ENCODE measurements around the gene RBM44. TPM values are rescaled to one million over a fixed set of nuclear protein-coding genes. Genes with fewer than 3 reads are reported as not detected.
"Not testable (repeated sequence)": the region's sequence is repeated elsewhere in the genome, so short reads cannot be mapped to it uniquely, and the experiment has no call there.

RBM44 gene
- total RNA-seq, 1 donor from 2014 or later = 1.3 TPM

DNA sequence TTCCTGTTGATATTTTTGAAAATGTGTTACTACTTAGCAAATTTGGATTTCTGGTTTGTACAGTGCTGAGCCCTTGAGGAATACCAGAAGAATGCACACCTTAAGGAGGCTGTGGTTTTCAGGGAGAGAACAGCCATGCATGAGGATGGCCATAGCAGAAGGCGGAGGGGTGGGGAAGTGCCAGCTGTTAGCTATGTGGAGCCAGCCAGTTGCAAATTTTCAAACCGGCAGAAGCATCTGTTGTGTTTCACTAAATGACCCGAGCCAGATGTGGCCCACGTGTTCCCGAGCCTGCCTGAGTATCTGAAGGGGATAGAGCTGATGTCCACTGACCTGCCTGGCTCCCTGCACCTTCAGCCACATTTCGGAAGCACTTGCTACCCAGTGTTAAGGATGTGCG lies 16.4 kb upstream of the RBM44 start:
- no peak for DNase-seq (ENCODE audit: low spot score)

DNA sequence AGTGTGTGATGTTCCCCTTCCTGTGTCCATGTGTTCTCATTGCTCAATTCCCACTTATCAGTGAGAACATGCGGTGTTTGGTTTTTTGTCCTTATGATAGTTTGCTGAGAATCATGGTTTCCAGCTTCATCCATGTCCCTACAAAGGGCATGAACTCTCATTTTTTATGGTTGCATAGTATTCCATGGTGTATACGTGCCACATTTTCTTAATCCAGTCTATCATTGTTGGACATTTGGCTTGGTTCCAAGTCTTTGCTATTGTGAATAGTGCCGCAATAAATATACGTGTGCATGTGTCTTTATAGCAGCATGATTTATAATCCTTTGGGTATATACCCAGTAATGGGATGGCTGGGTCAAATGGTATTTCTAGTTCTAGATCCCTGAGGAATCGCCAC lies 14.9 kb upstream of the RBM44 start:
- DNase-seq (ENCODE audit: low spot score) = not testable (repeated sequence)

DNA sequence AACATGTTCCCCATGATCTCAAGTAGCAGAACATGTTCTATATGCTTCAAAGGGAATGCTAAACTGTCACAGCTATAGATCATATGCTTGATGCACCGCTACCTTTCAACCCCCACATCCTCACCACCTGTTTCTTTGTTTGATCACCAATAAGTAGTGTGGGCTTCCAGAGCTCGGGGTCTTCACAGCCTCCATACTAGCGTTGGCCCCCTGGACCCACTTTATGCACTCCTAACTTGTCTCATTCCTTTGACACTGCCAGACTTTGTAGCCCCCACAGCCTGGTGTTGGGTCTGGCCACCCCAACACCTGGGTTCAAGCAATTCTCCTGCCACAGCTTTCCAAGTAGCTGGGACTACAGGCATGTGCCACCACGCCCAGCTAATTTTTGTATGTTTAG lies 11.6 kb upstream of the RBM44 start:
- no peak for DNase-seq (ENCODE audit: low spot score)

DNA sequence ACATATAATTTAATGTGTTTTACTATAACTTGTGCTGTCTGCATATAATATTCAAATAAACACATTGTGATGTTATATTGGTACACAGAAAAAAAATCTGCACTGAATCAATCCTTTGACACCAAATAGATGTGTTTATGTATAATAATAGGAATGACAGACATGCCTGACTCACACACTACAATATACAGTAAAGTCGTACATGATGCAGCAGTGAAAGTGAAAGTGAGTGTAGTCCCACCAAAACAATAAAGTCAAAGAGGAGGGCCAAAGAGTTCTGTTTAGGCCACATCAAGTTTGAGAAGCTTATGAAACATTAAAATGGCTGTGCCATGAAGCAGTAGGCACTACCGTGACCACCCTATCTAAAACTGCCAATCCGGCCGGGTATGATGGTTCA lies 8.2 kb upstream of the RBM44 start:
- no peak for DNase-seq (ENCODE audit: low spot score)

DNA sequence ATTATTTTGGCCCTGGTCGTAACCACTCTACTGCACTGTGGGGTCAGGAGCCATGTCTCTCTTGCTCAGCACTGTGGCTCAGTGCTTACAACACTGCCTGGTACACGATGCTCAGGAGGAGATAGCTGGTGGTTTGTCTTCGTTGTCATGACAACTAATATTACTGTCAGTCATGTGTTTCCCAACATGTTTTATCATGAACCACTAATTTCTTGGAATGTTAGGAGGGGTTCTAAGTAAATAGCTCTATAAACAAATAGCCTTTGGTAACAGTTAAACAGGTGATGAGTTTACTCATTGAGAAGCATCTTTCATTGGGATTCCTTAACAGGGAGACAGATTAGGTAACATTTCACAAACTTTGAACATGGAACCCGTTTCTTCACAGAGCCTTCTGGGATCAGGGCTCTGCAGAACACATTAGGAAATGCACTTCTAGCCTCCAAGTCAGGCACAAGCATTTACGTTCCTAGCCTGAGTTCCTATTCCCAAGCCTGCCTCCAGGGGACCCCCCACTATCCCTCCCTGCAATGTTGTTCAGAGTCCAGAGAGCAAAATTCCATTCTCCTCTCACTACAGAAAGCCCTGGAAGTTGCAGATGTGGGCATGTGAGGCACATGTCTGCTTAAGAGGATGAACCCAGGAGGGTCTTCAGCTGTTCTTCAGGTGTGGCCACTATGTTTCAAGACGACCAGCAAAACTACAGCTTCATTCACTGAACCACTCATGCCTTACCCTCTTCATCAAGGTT lies 6.4 kb upstream of the RBM44 start:
- no peak for DNase-seq (ENCODE audit: low spot score)

DNA sequence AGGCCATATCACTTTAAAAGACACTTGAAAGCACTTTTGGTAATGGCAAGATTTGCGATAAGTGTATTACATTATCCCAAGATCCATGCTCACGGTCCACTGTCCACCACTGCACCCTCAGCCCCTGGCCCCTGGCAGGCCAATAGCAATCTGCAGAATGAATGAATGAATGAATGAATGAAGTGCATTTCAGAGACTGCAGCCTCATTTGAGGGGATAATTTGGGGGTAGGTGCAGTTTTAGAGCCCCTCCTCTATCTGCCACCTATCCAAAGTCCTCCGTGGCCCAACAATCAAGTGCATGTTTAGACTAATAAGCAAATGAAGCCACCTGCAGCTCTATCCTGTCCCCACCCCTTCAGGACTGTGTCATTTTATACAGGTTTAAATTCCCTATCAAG lies 1.3 kb upstream of the RBM44 start:
- no peak for DNase-seq (ENCODE audit: low spot score)

DNA sequence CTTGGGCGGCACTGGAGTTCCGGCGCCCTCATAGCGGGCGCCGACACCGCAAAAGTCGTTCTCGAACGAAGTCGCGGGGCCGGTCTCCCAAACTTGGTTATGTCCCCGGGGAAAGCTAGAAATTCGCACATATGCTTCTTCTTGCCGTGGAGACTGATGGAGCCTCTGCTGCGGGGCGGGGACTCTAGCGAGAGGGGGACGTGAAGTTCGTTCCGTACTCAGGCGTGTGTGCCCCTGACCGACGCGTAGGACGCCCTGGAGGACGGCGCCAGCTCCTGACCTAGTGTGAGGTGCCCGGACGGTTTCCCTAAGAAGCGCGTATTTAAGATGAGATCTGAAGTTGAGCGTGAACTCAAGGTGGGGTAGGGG lies 465 bp downstream of the RBM44 start:
- DNase-seq (ENCODE audit: low spot score) = no peak

DNA sequence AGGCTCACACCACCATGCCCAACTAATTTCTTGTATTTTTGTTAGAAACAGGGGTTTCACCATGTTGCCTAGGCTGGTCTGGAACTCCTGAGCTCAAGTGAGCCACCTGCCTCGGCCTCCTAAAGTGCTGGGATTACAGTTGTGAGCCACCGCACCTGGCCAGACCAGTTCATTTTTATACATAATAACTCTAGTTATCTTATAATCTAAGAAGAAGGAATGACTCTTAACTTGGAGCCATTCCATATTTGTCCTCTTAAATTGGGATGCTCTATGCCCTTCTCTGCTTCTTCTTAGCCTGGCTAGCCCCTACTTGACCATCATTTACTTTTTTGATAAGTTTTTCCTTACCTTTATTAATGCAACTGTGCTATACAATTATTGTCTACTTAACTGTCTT lies 2.9 kb downstream of the RBM44 start:
- no peak for DNase-seq (ENCODE audit: low spot score)

DNA sequence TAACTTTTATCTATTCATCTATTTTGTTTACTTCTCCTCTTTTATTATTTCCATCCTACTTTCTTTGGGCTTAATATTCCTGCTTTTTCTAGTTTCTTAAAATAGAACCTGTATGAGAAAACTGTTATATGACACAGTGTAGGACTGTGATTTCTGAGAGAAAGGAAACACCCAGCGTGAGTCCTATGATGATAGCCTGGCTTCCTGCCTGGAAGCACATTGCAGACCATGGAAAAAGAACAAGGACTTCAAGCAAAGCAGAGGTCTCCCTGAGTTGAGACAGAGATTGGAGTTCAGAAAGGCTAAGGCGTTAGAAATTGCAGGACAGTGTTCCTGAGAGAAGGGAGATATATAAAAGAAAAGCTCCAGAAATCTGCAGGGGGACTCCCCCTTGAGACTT lies 7.8 kb downstream of the RBM44 start:
- no peak for DNase-seq (ENCODE audit: low spot score)

DNA sequence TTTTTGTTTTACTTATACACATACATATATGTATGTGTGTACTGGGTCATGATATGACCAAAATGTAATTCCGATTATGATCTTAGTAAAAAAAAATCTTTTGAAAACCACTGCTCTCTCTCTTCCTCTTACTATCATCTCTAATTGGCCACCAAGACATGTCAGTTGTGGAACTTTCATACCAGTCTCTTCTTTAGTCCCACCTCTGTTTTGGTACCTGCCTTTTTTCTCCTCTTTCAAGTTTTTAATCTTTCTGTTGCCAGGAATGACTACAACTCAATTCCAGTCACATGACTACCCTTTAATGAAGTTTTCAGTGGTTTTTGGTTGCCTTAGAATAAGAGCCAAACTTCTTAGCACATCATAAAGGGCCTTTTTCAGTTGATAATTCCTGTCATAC lies 17.1 kb downstream of the RBM44 start:
- DNase-seq (ENCODE audit: low spot score) = no peak

DNA sequence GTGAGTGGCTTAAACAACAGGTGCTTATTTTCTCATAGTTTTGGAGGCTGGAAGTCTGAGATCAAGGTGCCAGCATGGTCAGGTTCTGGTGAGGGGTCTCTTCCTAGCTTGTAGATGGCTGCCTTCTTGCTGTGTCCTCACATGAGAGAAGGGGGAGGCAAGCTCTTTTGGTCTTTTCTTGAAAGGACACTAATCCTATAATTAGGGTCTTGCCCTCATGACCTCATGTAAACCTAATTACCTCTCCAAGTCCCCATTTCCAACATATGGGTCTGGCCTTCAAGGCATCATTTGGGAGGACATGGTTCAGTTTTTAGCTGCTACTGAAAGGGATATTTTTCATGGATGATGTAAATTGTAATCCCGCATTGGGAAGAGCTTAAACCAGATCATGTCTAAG lies 18.0 kb downstream of the RBM44 start:
- DNase-seq (ENCODE audit: low spot score) = no peak

DNA sequence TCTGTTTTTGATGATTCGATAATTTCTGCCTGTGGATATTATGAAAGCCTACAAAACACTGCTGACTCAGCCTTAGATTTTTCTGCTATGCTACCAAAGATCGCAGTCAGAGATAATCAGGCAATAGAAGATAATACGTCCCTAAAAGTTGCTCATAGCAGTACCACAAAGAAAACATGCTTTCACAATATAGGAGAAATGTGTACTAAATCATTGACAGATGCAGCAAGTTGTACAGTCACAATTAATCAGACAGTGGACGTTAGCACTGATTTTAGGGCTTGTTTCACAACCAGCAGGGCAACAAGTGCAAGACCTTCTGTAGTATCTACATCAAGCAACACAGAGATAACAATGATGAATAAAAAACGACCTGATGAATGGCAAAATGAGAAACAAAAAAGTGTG lies 19.5 kb downstream of the RBM44 start:
- no peak for DNase-seq (ENCODE audit: low spot score)

DNA sequence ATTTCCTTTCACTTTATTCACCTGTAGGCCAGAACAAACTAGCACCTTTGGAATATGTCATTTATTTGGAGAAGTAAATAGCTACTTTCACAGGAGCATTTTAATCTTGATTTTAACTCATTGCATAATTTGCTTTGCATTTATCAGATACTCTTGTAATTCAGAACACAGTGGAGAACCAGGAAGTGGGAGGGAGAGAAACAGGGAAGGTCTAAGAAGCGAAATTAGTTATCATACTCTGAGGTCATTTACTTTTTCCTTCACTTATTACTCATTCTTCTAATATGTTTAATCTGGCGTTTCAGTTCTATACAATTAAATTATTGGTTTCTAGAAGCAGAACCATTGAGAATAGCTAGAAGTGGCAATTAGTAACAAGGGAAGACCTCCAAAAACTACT lies 20.7 kb downstream of the RBM44 start:
- no peak for DNase-seq (ENCODE audit: low spot score)

DNA sequence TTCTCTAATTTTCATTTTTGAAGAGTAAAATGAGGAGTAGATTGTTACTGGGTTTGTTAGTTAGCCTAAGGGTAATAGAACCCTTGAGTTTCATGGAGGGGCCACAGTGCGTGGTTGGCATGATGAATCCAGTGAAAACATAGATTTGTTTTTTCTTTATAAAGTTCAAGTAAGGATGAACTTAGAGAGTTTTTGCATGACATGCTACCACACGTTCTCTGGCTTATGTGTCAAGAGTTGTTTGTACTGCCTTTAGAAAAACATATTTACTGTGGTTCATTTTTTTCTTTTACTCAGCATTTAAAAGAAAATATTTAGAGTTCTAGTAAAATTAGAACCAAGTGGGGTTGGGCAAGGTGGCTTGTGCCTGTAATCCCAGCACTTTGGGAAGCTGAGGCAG lies 21.8 kb downstream of the RBM44 start:
- no peak for DNase-seq (ENCODE audit: low spot score)

DNA sequence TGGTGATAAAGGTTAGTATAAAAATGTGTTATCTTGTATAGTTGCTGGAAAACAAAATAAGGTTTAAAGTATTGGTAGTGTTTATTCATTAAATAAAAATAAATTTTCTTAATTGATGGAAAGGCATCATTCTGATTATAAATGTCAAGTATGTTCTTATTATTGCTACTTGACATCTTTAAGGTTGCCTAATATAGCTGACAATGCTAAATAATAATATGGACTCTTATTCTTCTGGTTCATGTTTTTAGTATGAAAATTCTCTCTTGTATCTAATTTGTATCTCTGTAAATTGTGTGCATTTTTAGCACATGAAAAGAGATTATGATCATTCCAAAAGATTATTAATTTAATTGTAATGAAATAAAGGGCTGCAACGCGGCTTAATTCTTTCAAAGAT lies 25.0 kb downstream of the RBM44 start:
- DNase-seq (ENCODE audit: low spot score) = no peak

DNA sequence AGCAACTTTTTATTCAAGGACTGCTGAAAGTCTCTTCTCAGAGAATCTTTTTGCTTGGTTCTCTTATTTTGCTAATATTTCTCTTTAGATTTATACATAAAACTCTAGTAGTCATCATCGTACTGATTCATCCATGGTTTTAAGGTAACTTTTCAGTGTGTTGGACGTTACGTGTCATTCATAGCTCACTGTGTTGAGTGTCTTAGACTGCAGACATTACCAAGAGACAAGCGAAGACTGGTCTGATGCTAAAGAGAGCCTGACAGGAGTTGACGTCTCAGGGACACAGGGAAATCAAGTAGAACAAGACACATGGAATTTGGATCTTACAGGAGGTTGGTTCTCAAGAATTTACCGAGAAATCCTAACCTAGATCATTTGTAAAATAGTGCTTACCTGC lies 25.5 kb downstream of the RBM44 start:
- no peak for DNase-seq (ENCODE audit: low spot score)

DNA sequence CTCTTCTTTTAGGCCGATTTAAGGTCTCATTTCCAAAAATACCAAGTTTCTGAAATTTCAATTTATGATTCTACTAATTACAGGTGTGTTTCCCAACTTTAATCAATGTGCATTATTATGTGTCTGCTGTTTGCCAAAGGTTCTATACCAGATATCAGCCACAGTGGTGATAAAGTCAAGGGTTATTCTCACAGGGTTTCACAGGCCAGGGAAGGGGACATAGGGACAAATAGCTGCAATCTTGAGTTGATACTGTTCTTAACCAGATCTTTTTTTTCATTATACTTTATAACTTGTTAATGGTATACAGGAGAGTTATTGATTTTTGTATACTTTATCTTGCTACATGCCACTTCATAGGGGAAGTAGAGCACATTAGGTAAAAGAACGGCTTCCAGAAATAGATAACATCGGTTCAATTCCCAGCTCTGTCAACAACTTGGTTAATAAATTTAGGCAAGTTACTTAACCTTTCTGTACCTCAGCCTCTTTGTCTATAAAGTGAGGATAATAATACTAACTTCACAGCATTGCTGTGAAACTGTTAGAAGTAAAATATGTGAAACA lies 28.9 kb downstream of the RBM44 start:
- DNase-seq (ENCODE audit: low spot score) = no peak

DNA sequence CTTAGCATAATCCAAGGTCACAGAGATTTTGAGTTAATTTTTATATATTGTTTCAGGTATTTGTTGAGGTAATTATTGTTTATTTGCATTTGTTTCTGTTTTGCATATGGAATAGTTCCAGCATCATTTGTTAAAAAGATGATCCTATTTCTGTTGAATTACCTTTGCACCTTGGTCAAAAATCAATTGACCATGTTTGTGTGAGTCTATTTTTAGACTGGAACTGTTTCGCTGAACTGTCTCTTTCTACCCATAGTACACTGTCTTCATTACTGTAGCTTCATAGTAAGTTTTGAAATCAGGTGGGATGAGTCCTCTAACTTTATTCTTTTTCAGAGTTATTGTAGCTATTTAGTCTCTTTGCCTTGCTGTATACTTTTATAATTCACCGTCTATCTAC lies 31.9 kb downstream of the RBM44 start:
- no peak for DNase-seq (ENCODE audit: low spot score)

DNA sequence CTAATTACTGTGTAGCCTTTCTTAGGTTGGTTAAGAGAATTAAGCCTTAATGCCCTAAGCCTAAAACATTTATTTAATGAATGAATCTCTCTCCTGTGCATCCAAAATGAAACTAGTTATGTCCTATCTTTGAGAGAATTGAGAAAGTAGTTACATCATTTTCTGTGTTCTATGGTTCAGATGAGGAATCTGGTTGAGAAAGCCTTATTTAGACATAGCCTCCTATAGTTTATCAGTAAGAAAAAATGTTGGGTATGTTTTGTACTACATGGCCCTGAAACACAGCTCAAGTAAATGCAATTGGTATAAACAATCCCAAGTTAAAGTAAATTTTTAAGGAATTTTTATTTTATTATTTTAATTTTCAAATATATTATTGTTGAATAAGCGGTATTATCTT lies 35.0 kb downstream of the RBM44 start:
- DNase-seq (ENCODE audit: low spot score) = no peak

DNA sequence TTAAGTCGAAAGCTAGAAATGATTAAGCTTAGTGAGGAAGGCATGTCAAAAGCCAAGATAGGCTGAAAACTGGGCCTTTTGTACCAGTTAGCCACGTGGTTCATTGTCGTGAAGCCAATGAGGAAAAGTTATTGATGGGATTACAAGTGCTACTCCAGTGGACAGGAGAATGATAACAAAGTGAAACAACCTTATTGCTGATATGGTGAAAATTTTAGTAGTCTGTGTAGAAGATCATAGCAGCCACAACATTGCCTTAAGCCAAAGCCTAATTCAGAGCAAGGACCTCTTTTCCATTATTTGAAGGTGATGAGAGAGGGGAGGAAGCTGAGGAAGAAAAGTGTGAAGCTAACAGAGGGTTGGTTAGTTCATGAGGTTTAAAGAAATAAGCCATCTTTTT lies 36.8 kb downstream of the RBM44 start:
- no peak for DNase-seq (ENCODE audit: low spot score)

DNA sequence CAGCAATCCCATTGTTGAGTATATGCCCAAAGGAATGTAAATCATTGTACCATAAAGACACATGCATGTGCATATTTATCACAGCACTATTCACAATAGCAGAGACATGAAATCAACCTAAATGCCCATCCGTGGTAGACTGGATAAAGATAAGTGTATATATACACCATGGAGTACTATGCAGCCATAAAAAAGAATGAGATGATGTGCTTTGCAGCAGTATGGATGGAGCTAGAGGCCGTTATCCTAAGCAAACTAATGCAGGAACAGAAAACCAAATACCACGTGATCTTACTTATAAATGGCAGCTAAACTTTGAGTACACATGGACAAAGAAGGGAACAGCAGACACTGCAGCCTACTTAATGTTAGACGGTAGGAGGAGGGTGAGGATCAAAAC lies 42.5 kb downstream of the RBM44 start:
- no peak for DNase-seq (ENCODE audit: low spot score)

DNA sequence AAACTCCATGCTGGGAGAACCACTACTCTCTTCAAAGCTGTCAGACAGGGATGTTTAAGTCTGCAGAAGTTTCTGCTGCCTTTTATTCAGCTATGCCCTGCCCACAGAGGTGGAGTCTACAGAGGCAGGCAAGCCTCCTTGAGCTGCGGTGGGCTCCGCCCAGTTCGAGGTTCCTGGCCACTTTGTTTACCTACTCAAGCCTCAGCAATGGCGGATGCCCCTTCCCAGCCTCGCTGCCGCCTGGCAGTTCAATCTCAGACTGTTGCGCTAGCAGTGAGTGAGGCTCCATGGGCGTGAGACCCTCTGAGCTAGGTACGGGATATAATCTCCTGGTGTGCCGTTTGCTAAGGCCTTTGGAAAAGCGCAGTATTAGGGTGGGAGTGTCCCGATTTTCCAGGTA lies 50.4 kb downstream of the RBM44 start:
- DNase-seq (ENCODE audit: low spot score) = not testable (repeated sequence)

DNA sequence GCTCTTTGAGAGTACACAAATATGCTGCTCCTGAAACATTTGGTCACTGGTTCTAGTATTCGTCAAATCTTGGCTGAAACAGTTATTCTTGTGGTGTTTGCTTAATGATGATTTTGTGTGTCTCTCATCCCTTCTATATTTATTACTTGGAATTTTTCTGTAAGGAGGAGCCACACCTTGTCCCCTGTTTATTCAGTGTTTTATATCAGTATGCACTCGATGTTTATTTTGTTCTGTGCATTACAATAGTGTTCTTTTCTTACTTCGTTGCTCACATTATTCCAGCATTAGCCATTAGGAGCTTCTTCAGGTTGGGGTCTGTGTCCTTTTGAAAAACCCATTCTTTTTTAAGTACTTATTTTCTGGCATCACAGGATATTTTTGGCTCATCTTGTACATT lies 55.7 kb downstream of the RBM44 start:
- DNase-seq (ENCODE audit: low spot score) = no peak

DNA sequence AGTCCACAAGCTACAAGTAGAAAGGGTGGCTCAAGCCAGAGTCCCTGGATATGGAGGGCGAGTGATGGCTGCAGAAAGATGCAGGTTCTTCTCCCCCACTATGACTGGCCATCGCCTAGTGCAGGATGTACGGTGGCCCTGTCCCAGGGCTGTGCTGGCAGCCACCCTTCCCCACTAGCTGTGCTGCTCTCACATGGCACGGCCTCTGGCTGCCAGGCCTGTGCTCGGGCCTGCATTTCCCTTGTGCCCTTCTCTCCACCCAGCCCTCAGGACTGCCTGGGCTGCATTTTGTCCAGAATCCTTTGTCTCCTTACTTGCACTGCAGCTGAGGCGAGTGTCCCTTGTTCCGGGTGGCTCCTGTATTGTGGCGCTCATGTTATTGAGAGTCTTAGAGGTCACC lies 59.2 kb downstream of the RBM44 start:
- DNase-seq (ENCODE audit: low spot score) = no peak

Data from mesenteric fat pad (tissue), 1 donor.